Osteoblast (primary cell): ENCODE results near the gene ACOT9. TPM values are rescaled to one million over a fixed set of nuclear protein-coding genes. Genes with fewer than 3 reads are reported as not detected.

Experiments used
- DNase-seq: peaks from one replicate; pipeline ENCODE4 v3.0.0; 2011; ENCODE audit warnings: low spot score, mixed read lengths; ENCODE audit not compliant: insufficient read length; ENCODE audit errors: missing footprints
- H2AFZ ChIP-seq: 2 replicates; pipeline ENCODE4 v1.6.0; 2011; ENCODE audit warnings: mild to moderate bottlenecking, low read length
- H3K27ac ChIP-seq: 2 replicates; pipeline ENCODE4 v1.5.1; 2011; ENCODE audit warnings: mild to moderate bottlenecking, low read depth, low read length, moderate library complexity
- H3K27me3 ChIP-seq: 2 replicates; pipeline ENCODE4 v1.6.0; 2012; ENCODE audit warnings: mild to moderate bottlenecking, control low read depth, inconsistent platforms, low read length, moderate library complexity; ENCODE audit not compliant: insufficient read depth
- H3K36me3 ChIP-seq: 2 replicates; pipeline ENCODE4 v1.5.1; 2011; ENCODE audit warnings: mild to moderate bottlenecking, low read length, control low read depth, moderate library complexity; ENCODE audit not compliant: insufficient read depth
- H3K4me1 ChIP-seq: 2 replicates; pipeline ENCODE4 v1.5.1; 2011; ENCODE audit warnings: mild to moderate bottlenecking, low read length, control low read depth, moderate library complexity; ENCODE audit not compliant: insufficient read depth
- H3K4me2 ChIP-seq: 2 replicates; pipeline ENCODE4 v1.6.0; 2011; ENCODE audit warnings: mild to moderate bottlenecking, low read length; ENCODE audit not compliant: insufficient read depth
- H3K4me3 ChIP-seq: fragments of 200-600 bp; sonication (generic); 3 replicates; pipeline ENCODE4 v1.5.1; 2012; ENCODE audit warnings: mild to moderate bottlenecking, low read length, inconsistent platforms; ENCODE audit not compliant: insufficient read depth
- H3K79me2 ChIP-seq: 2 replicates; pipeline ENCODE4 v1.6.0; 2012; ENCODE audit warnings: mild to moderate bottlenecking, low read length, control low read depth, inconsistent platforms; ENCODE audit not compliant: insufficient read depth
- H3K9me3 ChIP-seq: 2 replicates; pipeline ENCODE4 v1.5.1; 2011; ENCODE audit warnings: low read depth, low read length, control low read depth
- H4K20me1 ChIP-seq: 2 replicates; pipeline ENCODE4 v1.6.0; 2012; ENCODE audit warnings: mild to moderate bottlenecking, low read length, control low read depth; ENCODE audit not compliant: insufficient read depth
- small RNA-seq: library from RNA; depleted of rRNA; stranded (forward); fragments of <200 nt; gene quantifications from one replicate; pipeline ENCODE3, GENCODE V24; 2012
- total RNA-seq: library from RNA; depleted of rRNA; stranded (reverse); fragments of >200 nt; gene quantifications from 2 replicates; pipeline ENCODE4 v1.2.3, GENCODE V29; 2012
- TF ChIP-seq, protein P1 (sequence below): IDR thresholded peaks from 2 replicates; pipeline ENCODE4 v1.5.1; 2011; ENCODE audit warnings: mild to moderate bottlenecking, low read depth, low read length, moderate library complexity; ENCODE audit errors: extremely low read depth

The ACOT9 gene
- total RNA-seq, 1 donor, result 53.6 TPM

DNA sequence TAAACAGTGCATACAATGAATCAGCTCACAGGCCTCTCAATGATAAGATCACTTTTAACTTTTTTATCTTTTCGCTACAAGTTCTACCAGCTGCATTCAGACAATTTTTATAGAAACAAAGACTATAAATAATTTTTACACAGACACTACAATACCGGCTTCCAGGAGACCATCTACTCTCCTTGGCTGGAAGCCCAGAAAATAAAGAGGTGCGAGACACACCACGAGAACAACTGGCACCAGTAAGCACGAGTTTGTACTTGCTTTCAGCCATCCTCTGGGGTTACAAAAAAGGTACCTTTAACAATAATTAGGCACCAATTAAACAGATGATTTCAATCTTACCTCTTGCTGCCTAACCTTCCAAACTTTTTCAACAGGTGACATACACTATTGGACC, 87.0 kb downstream of the ACOT9 start:
- Histone ChIP-seq H3K27me3 (peaks cover 4% of the 10 kb centered on the region), H4K20me1 (no peaks in the 10 kb centered on the region), H3K79me2 (no peaks in the 10 kb centered on the region), H3K27ac (no peak overlapping the region), H3K9me3 (no peaks in the 10 kb centered on the region), H3K4me1 (no peaks in the 10 kb centered on the region), H2AFZ (no peak overlapping the region), H3K4me2 (no peak overlapping the region), H3K36me3 (no peaks in the 10 kb centered on the region), H3K4me3 (no peak overlapping the region)
- TF ChIP-seq, protein P1, sequence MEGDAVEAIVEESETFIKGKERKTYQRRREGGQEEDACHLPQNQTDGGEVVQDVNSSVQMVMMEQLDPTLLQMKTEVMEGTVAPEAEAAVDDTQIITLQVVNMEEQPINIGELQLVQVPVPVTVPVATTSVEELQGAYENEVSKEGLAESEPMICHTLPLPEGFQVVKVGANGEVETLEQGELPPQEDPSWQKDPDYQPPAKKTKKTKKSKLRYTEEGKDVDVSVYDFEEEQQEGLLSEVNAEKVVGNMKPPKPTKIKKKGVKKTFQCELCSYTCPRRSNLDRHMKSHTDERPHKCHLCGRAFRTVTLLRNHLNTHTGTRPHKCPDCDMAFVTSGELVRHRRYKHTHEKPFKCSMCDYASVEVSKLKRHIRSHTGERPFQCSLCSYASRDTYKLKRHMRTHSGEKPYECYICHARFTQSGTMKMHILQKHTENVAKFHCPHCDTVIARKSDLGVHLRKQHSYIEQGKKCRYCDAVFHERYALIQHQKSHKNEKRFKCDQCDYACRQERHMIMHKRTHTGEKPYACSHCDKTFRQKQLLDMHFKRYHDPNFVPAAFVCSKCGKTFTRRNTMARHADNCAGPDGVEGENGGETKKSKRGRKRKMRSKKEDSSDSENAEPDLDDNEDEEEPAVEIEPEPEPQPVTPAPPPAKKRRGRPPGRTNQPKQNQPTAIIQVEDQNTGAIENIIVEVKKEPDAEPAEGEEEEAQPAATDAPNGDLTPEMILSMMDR, result no peak
- no peak for DNase-seq

Small RNA genes lying within 50 kb of the gene (small RNA-seq; reads per million reads assigned to genes)
- gene RF00019, result not detected

Other genes with a start within 250 kb of the ACOT9 start
- gene PRDX4, start 75.8 kb downstream of the ACOT9 start, total RNA-seq, result 253 and 284 TPM in 2 replicates
- 81.9 and 96.6 TPM in 2 replicates for gene SAT1, start 39.9 kb upstream of the ACOT9 start, total RNA-seq
- gene APOO, start 164.7 kb upstream of the ACOT9 start, total RNA-seq, result 5.6 and 7.2 TPM in 2 replicates
- gene CXorf58, start 164.7 kb upstream of the ACOT9 start, total RNA-seq, result not detected in 2 replicates